ENCODE data around the gene CABLES1. TPM values are rescaled to one million over a fixed set of nuclear protein-coding genes. Genes with fewer than 3 reads are reported as not detected.

CABLES1 gene
- polyA plus RNA-seq, 2 of the 4 experiments (the other 2 are of a cell fraction), result 4.5 to 8.6 TPM

DNA sequence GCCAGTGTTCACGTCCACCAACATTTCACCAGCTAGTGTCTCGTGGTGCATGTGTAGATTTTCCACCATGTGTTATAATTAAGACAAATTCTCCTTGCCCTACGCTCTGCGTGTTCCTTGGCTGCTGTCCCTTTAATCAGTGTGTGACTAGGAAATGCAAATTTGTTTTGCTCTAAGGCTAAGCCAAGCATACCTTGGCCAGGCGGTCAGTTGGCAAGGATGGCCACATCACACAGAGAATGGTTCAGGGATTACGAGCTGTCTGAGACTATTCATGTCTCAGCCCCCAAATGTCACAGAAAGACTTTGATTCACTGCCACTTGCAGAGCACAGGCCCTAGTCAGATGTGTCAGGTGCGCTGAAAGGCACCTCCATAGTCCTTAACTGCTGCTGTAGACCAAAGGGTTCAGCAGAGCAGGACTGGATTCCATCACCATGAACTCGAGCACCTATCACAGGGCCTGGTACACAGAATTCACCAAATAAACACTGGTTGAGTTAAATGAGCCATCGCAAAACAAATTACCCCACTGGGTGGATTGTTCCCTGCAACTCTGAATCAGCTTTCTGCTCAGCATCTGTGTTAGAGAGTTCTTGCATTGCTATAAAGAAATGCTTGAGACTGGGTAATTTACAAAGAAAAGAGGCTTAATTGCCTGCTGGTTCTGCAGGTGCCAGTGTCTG is 128.4 kb downstream of the CABLES1 start:
- TF ChIP-seq ZC3H11A (IDR thresholded peaks at IDR 0.05) (no peak), POLR2A (IDR thresholded peaks at IDR 0.05; ENCODE audit: low read length) (no peak), POLR2AphosphoS2 (conservative IDR thresholded peaks at IDR 0.05; ENCODE audit: low read length) (no peak), RAD21 (conservative IDR thresholded peaks at IDR 0.05 in 1 of 2, IDR thresholded peaks at IDR 0.05 in 1 of 2) (no peak), JUN (IDR thresholded peaks at IDR 0.05) (no peak), HOXB5 (CRISPR knock-in tag; IDR thresholded peaks at IDR 0.05) (no peak), PHF8 (IDR thresholded peaks at IDR 0.05; ENCODE audit: borderline replicate concordance, low read depth) (no peak)
- TF ChIP-seq, protein P1, sequence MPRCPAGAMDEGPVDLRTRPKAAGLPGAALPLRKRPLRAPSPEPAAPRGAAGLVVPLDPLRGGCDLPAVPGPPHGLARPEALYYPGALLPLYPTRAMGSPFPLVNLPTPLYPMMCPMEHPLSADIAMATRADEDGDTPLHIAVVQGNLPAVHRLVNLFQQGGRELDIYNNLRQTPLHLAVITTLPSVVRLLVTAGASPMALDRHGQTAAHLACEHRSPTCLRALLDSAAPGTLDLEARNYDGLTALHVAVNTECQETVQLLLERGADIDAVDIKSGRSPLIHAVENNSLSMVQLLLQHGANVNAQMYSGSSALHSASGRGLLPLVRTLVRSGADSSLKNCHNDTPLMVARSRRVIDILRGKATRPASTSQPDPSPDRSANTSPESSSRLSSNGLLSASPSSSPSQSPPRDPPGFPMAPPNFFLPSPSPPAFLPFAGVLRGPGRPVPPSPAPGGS (IDR thresholded peaks at IDR 0.05), result no peak
- ChIA-PET CTCF (interaction anchor here (0.5 kb wide), 1 partner anchor 12 kb away, joined by 5 read pairs; no protein-coding TSS in a partner anchor), POLR2A (no interaction called here)
- FAIRE-seq (no peak), DNase-seq (ENCODE audit: low read depth in 1 of 2, low spot score in 1 of 2) (no peak), ATAC-seq (no peak)
- no peaks in the 10 kb centered on the region for H3K9me3 ChIP-seq
- 86% methylated on average over 7 of the region's 9 CpGs for WGBS (ENCODE audit: missing lambda C conversion rate)
- H3K4me1 ChIP-seq, result no peaks in the 10 kb centered on the region
- no peak overlapping the region for H3K4me2 ChIP-seq
- no peak overlapping the region for H3K4me3 ChIP-seq
- no peak overlapping the region for H3K27ac ChIP-seq

GRCh38 chr18:23265682-23266399 is 130.6 kb downstream of the CABLES1 start:
- Histone ChIP-seq H3K4me1 (no peaks in the 10 kb centered on the region), H3K4me2 (no peak overlapping the region), H3K27ac (no peak overlapping the region), H3K9me3 (peaks cover 13% of the 10 kb centered on the region; the same call in 1 of the 3 replicates), H3K4me3 (no peak overlapping the region)
- 78% methylated on average over 7 of the region's 7 CpGs for WGBS (ENCODE audit: missing lambda C conversion rate)
- ATAC-seq (no peak), DNase-seq (ENCODE audit: low read depth in 1 of 2, low spot score in 1 of 2) (no peak), FAIRE-seq (no peak)
- ChIA-PET CTCF (interaction anchor here (0.7 kb wide), 1 partner anchor 68 kb away, joined by 4 read pairs; no protein-coding TSS in a partner anchor), POLR2A (no interaction called here)
- no peak for TF ChIP-seq TP53 (CRISPR knock-in tag; IDR thresholded peaks at IDR 0.05)
- TF ChIP-seq, protein P1 (IDR thresholded peaks at IDR 0.05), result no peak
- TF ChIP-seq, protein P2, sequence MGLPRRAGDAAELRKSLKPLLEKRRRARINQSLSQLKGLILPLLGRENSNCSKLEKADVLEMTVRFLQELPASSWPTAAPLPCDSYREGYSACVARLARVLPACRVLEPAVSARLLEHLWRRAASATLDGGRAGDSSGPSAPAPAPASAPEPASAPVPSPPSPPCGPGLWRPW (IDR thresholded peaks at IDR 0.05), result no peak
- TF ChIP-seq E2F6 (IDR thresholded peaks at IDR 0.05; ENCODE audit: borderline replicate concordance, low read depth), result no peak
- no peak for TF ChIP-seq CEBPB (IDR thresholded peaks at IDR 0.05)
- TF ChIP-seq RNF2 (IDR thresholded peaks at IDR 0.05; ENCODE audit: borderline replicate concordance, low read depth), result no peak
- TF ChIP-seq USF2 (IDR thresholded peaks at IDR 0.05), result no peak
- TF ChIP-seq, protein P3, sequence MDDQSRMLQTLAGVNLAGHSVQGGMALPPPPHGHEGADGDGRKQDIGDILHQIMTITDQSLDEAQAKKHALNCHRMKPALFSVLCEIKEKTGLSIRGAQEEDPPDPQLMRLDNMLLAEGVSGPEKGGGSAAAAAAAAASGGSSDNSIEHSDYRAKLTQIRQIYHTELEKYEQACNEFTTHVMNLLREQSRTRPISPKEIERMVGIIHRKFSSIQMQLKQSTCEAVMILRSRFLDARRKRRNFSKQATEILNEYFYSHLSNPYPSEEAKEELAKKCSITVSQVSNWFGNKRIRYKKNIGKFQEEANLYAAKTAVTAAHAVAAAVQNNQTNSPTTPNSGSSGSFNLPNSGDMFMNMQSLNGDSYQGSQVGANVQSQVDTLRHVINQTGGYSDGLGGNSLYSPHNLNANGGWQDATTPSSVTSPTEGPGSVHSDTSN (IDR thresholded peaks at IDR 0.05), result no peak
- TF ChIP-seq HOXB13 (CRISPR knock-in tag; IDR thresholded peaks at IDR 0.05; ENCODE audit: low read depth), result no peak
- TF ChIP-seq RARB (CRISPR knock-in tag; IDR thresholded peaks at IDR 0.05), result no peak
- TF ChIP-seq, protein P4, sequence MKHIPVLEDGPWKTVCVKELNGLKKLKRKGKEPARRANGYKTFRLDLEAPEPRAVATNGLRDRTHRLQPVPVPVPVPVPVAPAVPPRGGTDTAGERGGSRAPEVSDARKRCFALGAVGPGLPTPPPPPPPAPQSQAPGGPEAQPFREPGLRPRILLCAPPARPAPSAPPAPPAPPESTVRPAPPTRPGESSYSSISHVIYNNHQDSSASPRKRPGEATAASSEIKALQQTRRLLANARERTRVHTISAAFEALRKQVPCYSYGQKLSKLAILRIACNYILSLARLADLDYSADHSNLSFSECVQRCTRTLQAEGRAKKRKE (CRISPR knock-in tag; IDR thresholded peaks at IDR 0.05; ENCODE audit: low read depth), result no peak
- no peak for TF ChIP-seq CHD2 (IDR thresholded peaks at IDR 0.05; ENCODE audit: low read length, partially characterized antibody)
- TF ChIP-seq ESRRA (IDR thresholded peaks at IDR 0.05; ENCODE audit: borderline replicate concordance, low read length), result no peak
- TF ChIP-seq EHF (CRISPR knock-in tag; IDR thresholded peaks at IDR 0.05), result no peak
- no peak for TF ChIP-seq KDM5A (IDR thresholded peaks at IDR 0.05)
- no peak for TF ChIP-seq JUNB (IDR thresholded peaks at IDR 0.05)
- TF ChIP-seq TFCP2L1 (CRISPR knock-in tag; IDR thresholded peaks at IDR 0.05), result no peak
- no peak for TF ChIP-seq RAD21 (conservative IDR thresholded peaks at IDR 0.05 in 1 of 2, IDR thresholded peaks at IDR 0.05 in 1 of 2)
